Thoracic aorta (tissue), 2 donors: Measurements from ENCODE around the gene CLINT1. TPM values are rescaled to one million over a fixed set of nuclear protein-coding genes. Genes with fewer than 3 reads are reported as not detected.
A peak's percentile ranks its signal among the peaks of the same experiment; 100 is the strongest.

Experiments
- ATAC-seq: fragments of 150-250 bp; one replicate; pipeline ENCODE4 v1.8.0; 2017; ENCODE audit warnings: low read depth; ENCODE audit not compliant: insufficient number of reproducible peaks, low FRiP score
- DNase-seq: peaks from one replicate; pipeline ENCODE4 v3.0.0-alpha.2; 2020; ENCODE audit warnings: low spot score
- H3K27ac ChIP-seq, 2 donors: fragments of 200-600 bp; sonication (generic); 1 replicate in 1 of 2; 2 replicates in 1 of 2; pipeline ENCODE4 v1.5.1; 2016; ENCODE audit warnings: mild to moderate bottlenecking in 2 of 2, moderate library complexity in 2 of 2
- H3K27me3 ChIP-seq: fragments of 200-600 bp; sonication (generic); replicated peaks from 2 replicates; pipeline ENCODE4 v1.6.0; 2016; ENCODE audit warnings: mild to moderate bottlenecking; ENCODE audit not compliant: insufficient read depth
- H3K36me3 ChIP-seq: fragments of 200-600 bp; sonication (generic); one replicate; pipeline ENCODE4 v1.5.1; 2016
- H3K4me1 ChIP-seq, 2 donors: fragments of 200-600 bp; sonication (generic); 1 replicate in 1 of 2; 2 replicates in 1 of 2; pipeline versions ENCODE4 v1.5.1 to v1.6.0; 2016; ENCODE audit warnings: low read depth in 2 of 2, mild to moderate bottlenecking in 1 of 2; ENCODE audit not compliant: control insufficient read depth in 1 of 2
- H3K4me3 ChIP-seq: fragments of 200-600 bp; sonication (generic); 2 replicates; pipeline ENCODE4 v1.5.1; 2016; ENCODE audit warnings: mild to moderate bottlenecking
- H3K9me3 ChIP-seq: fragments of 200-600 bp; sonication (generic); 2 replicates; pipeline ENCODE4 v1.5.1; 2016
- CTCF ChIP-seq: fragments of 200-600 bp; sonication (generic); IDR thresholded peaks from one replicate; pipeline ENCODE4 v1.5.1; 2019; ENCODE audit warnings: antibody characterized with exemption
- total RNA-seq, 2 donors: library from RNA; depleted of rRNA; stranded (reverse); fragments of >200 nt; gene quantifications; one replicate each; pipeline versions ENCODE4 v1.1.0 to v1.2.3, GENCODE V29; 2016

The CLINT1 gene
- total RNA-seq, 2 donors from 2014 or later, result 66.3 to 84.0 TPM

- no peak overlapping the region for H3K4me3 ChIP-seq
- DNase-seq, result no peak
- no peaks in the 10 kb centered on the region for H3K9me3 ChIP-seq
- ATAC-seq, result no peak
- peaks cover 0 to 5% of the 10 kb centered on the region in 2 donors for H3K4me1 ChIP-seq
- no peaks in the 10 kb centered on the region for H3K27me3 ChIP-seq
- H3K27ac ChIP-seq, result no peak overlapping the region
- TF ChIP-seq CTCF, result no peak
- no peaks in the 10 kb centered on the region for H3K36me3 ChIP-seq
These were observed 92.0 kb downstream of the CLINT1 start for GRCh38 chr5:157766902-157767301.

GRCh38 chr5:157766442-157766841 is 92.5 kb downstream of the CLINT1 start:
- DNase-seq (no peak), ATAC-seq (no peak)
- no peak for TF ChIP-seq CTCF
- no peak overlapping the region for H3K4me3 ChIP-seq
- H3K36me3 ChIP-seq, result no peaks in the 10 kb centered on the region
- no peaks in the 10 kb centered on the region for H3K9me3 ChIP-seq
- H3K4me1 ChIP-seq, result peaks cover 0 to 5% of the 10 kb centered on the region in 2 donors
- H3K27ac ChIP-seq, result no peak overlapping the region
- no peaks in the 10 kb centered on the region for H3K27me3 ChIP-seq

GRCh38 chr5:157764531-157764930 is 94.4 kb downstream of the CLINT1 start:
- no peaks in the 10 kb centered on the region for H3K9me3 ChIP-seq
- ATAC-seq, result no peak
- DNase-seq, result no peak
- no peaks in the 10 kb centered on the region for H3K36me3 ChIP-seq
- no peak overlapping the region for H3K27ac ChIP-seq
- H3K4me3 ChIP-seq, result no peak overlapping the region
- peaks cover 0 to 5% of the 10 kb centered on the region in 2 donors for H3K4me1 ChIP-seq
- TF ChIP-seq CTCF, result no peak
- no peaks in the 10 kb centered on the region for H3K27me3 ChIP-seq

- no peaks in the 10 kb centered on the region for H3K4me1 ChIP-seq
- no peaks in the 10 kb centered on the region for H3K27me3 ChIP-seq
- DNase-seq (no peak), ATAC-seq (peak; percentile 86)
- no peaks in the 10 kb centered on the region for H3K36me3 ChIP-seq
- no peak overlapping the region for H3K4me3 ChIP-seq
- no peaks in the 10 kb centered on the region for H3K9me3 ChIP-seq
- H3K27ac ChIP-seq, result no peak overlapping the region
- TF ChIP-seq CTCF, result peak; percentile 77
These were observed 97.0 kb downstream of the CLINT1 start for GRCh38 chr5:157761690-157762621.

- H3K27ac ChIP-seq, result no peak overlapping the region
- no peaks in the 10 kb centered on the region for H3K27me3 ChIP-seq
- ATAC-seq (no peak), DNase-seq (no peak)
- H3K4me3 ChIP-seq, result no peak overlapping the region
- H3K4me1 ChIP-seq, result no peaks in the 10 kb centered on the region
- H3K9me3 ChIP-seq, result no peaks in the 10 kb centered on the region
- H3K36me3 ChIP-seq, result peaks cover 15% of the 10 kb centered on the region
- TF ChIP-seq CTCF, result no peak
These were observed 100.2 kb downstream of the CLINT1 start for GRCh38 chr5:157758706-157759105.
